Fibroblast of pulmonary artery (primary cell): ENCODE measurements around the gene EBPL.

Experiments
- DNase-seq: peaks from one replicate; pipeline ENCODE4 v3.0.0-alpha.2; 2010; ENCODE audit warnings: low read depth
- H3K4me3 ChIP-seq: replicated peaks from 2 replicates; pipeline ENCODE4 v1.5.1; 2011; ENCODE audit warnings: low read depth, mild to moderate bottlenecking, control low read depth, low read length, moderate library complexity
- TF ChIP-seq, protein P1 (sequence below): IDR thresholded peaks from 2 replicates; pipeline ENCODE4 v1.5.1; 2011; ENCODE audit warnings: mild to moderate bottlenecking, control low read depth, low read length, inconsistent platforms; ENCODE audit errors: missing control alignments

The EBPL gene

DNA sequence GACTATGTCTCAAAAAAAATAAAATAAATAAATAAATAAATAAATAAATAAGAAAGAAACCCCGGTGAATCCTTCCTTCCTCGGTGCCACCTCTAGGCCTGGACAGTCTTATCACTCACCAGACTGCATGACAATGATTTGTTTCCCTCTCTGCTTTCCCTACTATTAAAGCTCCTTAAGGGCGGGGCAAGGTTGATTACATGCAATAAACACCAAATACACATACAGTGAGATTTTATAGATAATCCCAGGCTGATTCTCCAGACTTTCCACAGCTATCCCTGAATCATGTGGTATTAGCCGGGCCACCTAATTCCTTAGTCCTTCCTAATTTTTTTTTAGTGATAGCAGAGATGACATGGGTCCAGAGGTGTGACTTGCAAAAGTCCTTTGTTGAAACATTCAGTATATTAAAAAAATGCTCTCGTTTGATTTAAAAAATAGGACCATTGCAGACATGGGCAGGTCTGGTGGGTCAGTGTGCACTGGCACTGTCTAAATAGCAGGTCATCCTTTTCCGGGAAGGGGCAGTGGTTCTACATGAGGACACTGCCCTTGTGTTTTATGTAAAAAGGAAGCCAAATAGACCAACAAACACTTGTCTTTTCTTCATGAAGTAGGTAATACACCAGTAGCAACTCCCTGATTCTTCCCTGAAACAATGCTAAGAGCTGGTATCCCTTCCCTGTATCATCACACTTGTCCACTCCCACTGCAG, 14.5 kb downstream of the EBPL start:
- DNase-seq = no peak
- TF ChIP-seq, protein P1, sequence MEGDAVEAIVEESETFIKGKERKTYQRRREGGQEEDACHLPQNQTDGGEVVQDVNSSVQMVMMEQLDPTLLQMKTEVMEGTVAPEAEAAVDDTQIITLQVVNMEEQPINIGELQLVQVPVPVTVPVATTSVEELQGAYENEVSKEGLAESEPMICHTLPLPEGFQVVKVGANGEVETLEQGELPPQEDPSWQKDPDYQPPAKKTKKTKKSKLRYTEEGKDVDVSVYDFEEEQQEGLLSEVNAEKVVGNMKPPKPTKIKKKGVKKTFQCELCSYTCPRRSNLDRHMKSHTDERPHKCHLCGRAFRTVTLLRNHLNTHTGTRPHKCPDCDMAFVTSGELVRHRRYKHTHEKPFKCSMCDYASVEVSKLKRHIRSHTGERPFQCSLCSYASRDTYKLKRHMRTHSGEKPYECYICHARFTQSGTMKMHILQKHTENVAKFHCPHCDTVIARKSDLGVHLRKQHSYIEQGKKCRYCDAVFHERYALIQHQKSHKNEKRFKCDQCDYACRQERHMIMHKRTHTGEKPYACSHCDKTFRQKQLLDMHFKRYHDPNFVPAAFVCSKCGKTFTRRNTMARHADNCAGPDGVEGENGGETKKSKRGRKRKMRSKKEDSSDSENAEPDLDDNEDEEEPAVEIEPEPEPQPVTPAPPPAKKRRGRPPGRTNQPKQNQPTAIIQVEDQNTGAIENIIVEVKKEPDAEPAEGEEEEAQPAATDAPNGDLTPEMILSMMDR = no peak
- H3K4me3 ChIP-seq = no peak overlapping the region

DNA sequence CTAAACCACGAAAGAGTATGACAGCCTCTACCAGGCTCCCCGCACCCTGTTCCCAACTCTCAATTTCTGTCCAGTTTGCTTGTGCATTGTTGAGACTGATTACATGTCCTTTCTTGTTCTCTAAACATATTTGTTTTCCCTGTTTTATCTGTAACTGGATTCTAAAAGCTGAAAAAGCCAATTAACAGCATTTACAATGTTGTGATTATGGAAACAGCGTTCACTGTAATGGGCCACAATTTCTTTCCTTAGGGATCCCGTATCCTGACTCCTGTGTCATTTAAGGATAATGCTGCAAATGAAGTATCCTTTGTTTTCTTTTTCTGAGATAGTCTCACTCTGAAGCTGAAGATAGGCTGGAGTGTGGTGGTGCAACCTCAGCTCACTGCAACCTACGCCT, 20.5 kb downstream of the EBPL start:
- H3K4me3 ChIP-seq = no peak overlapping the region
- no peak for DNase-seq
- TF ChIP-seq, protein P1 = no peak

DNA sequence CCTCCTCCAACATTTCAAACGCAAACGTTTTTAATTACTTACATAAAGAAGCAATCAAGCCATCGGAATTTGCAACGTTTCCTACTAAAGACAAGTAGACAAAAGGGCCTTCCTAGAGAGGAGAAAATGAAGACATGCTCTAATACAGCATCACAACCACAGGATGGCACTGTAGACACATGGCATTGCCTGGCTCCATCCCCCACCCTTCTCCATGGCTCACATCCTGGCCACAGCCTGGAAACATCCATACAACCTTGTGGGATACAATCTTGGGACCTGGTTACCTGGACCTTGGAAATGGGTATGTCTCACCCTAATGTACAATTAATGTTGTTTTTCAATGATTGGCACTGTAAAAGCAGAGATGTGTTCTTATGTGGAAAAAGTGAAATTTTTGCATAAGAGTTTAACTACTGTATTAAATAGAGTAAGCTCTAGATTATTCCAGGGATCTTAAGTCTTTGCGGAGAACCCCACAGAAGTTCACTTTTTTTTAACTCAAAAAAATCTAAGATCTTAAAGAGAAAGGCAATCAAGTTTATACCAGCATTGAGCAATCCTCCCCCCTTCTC, 21.5 kb downstream of the EBPL start:
- TF ChIP-seq, protein P1 = peak; percentile 88
- H3K4me3 ChIP-seq = no peak overlapping the region
- peak; percentile 86 for DNase-seq

DNA sequence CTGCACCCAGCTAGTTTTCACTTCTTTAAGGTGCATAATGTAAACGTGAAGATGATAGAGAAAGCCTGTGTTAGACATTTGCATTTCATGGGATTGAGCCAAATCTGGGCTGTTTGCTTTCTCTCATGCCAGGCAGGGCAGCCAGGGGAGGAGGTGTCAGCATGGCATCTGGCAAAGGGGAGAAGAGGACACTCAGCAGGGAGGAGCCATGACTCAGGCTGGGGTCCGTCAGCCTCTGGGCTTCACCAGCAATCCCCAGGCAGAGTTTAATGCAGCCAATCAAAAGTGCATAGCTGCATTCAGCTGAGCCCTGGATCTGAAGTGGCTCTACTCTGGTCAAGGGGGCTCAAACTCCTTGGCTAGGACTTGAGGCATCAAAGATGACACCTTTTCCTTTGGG, 23.5 kb downstream of the EBPL start:
- no peak overlapping the region for H3K4me3 ChIP-seq
- TF ChIP-seq, protein P1 = no peak
- DNase-seq = no peak

DNA sequence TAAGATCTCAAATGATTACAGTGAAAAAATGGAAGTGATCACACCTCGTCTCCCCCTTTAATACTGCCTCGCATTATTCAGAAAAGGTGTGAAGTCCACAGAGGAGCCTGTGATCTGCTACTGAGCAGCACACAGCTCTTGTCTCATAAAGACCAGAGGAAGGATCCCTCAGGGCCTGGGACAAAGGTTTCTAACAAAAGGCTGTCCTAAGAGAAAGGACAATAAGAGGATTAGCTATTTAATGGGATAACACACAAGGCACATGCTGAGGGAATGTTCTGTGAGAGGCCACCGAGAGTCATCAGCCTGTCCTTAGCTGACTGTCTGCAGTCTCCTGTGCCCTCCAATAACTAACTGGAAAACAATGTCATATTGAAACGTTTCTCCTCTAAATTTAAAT, 26.7 kb downstream of the EBPL start:
- TF ChIP-seq, protein P1 = no peak
- no peak overlapping the region for H3K4me3 ChIP-seq
- no peak for DNase-seq

DNA sequence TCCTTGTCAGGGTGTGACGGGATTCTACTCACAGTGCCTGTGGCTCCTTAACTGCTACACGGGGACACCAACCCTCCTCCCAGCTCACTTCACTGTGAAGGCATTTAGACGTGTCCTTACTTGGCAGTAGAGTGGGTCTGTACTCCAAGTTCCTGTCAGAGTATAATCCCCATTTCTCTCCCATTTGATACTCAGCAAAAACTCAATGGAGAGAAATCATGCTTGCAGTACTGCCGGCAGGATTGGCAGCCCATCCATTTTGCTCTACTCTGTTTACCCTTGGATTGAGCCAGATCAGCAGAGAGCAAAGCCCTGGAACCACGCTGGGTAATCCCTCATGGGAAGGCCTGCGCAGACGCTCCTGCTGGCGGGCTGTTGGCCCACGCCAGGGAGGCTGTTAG, 34.0 kb downstream of the EBPL start:
- no peak overlapping the region for H3K4me3 ChIP-seq
- DNase-seq = no peak
- TF ChIP-seq, protein P1 = no peak

DNA sequence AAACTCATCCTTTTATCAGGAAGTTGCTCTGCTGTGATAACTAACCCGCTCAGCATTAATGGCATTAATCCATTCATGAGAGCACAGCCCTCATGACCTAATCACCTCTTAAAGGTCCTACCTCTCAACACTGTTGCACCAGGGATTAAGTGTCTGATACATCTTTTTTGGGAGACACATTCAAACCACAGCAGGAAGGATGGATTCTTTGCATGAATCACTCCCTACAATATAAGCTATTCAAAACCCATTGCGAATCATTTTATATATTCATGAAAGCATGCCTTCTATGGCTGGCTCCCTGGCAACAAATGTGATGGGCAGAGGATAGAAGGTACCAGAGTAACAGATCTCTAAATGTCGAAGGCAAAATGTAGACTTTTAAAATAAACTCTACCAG, 35.4 kb downstream of the EBPL start:
- no peak overlapping the region for H3K4me3 ChIP-seq
- no peak for DNase-seq
- TF ChIP-seq, protein P1 = no peak
